ENCODE measurements around the gene FAM221B.
A peak's percentile ranks its signal among the peaks of the same experiment; 100 is the strongest.

FAM221B gene

GRCh38 chr9:35800530-35800929 is 28.0 kb downstream of the FAM221B start:
- intact Hi-C loops (cut with micrococcal nuclease): no loop called here

GRCh38 chr9:35798658-35799374 is 29.7 kb downstream of the FAM221B start:
- Mint-ChIP-seq H3K27me3 (peaks cover 9% of the 10 kb centered on the region), H3K4me1 (ENCODE audit: low read depth) (peaks cover 15% of the 10 kb centered on the region), H3K4me3 (no peak overlapping the region), H3K27ac (no peak overlapping the region), H3K9me3 (no peaks in the 10 kb centered on the region), H3K36me3 (ENCODE audit: low read depth) (no peaks in the 10 kb centered on the region)
- intact Hi-C loops (cut with micrococcal nuclease): no loop called here

More at GRCh38 chr9:35800530-35800929, 28.0 kb downstream of the FAM221B start:
- Mint-ChIP-seq H3K4me3 (no peak overlapping the region), H3K36me3 (ENCODE audit: low read depth) (no peaks in the 10 kb centered on the region), H3K27me3 (peaks cover 17% of the 10 kb centered on the region), H3K9me3 (no peaks in the 10 kb centered on the region), H3K4me1 (ENCODE audit: low read depth) (peaks cover 13% of the 10 kb centered on the region), H3K27ac (no peak overlapping the region)

- intact Hi-C loops (cut with micrococcal nuclease): no loop called here
- Mint-ChIP-seq H3K27me3 (peaks cover 15% of the 10 kb centered on the region), H3K9me3 (no peaks in the 10 kb centered on the region), H3K4me3 (no peak overlapping the region), H3K27ac (no peak overlapping the region), H3K36me3 (ENCODE audit: low read depth) (no peaks in the 10 kb centered on the region), H3K4me1 (ENCODE audit: low read depth) (peaks cover 15% of the 10 kb centered on the region)
These were observed 31.0 kb downstream of the FAM221B start for GRCh38 chr9:35797311-35798109.

- intact Hi-C loops (cut with micrococcal nuclease): no loop called here
- Mint-ChIP-seq H3K4me3 (no peak overlapping the region), H3K27ac (no peak overlapping the region), H3K36me3 (ENCODE audit: low read depth) (no peaks in the 10 kb centered on the region), H3K4me1 (ENCODE audit: low read depth) (peaks cover 21% of the 10 kb centered on the region), H3K9me3 (no peaks in the 10 kb centered on the region), H3K27me3 (peaks cover 24% of the 10 kb centered on the region)
These were observed 32.8 kb downstream of the FAM221B start for GRCh38 chr9:35795695-35796094.

GRCh38 chr9:35793461-35793860 is 35.1 kb downstream of the FAM221B start:
- Mint-ChIP-seq H3K27ac (no peak overlapping the region), H3K27me3 (peaks cover 25% of the 10 kb centered on the region), H3K36me3 (ENCODE audit: low read depth) (no peaks in the 10 kb centered on the region), H3K9me3 (no peaks in the 10 kb centered on the region), H3K4me1 (ENCODE audit: low read depth) (peaks cover 25% of the 10 kb centered on the region), H3K4me3 (no peak overlapping the region)
- intact Hi-C loops (cut with micrococcal nuclease): no loop called here

GRCh38 chr9:35792826-35793225 is 35.7 kb downstream of the FAM221B start:
- no peak overlapping the region for H3K4me3 Mint-ChIP-seq
- peaks cover 25% of the 10 kb centered on the region for H3K4me1 Mint-ChIP-seq (ENCODE audit: low read depth)
- peaks cover 25% of the 10 kb centered on the region for H3K27me3 Mint-ChIP-seq
- no peak overlapping the region for H3K27ac Mint-ChIP-seq
- no peaks in the 10 kb centered on the region for H3K36me3 Mint-ChIP-seq (ENCODE audit: low read depth)
- intact Hi-C loops (cut with micrococcal nuclease): no loop called here
- no peaks in the 10 kb centered on the region for H3K9me3 Mint-ChIP-seq

GRCh38 chr9:35792024-35792813 is 36.3 kb downstream of the FAM221B start:
- intact Hi-C loops (cut with micrococcal nuclease): no loop called here
- no peak overlapping the region for H3K4me3 Mint-ChIP-seq
- no peaks in the 10 kb centered on the region for H3K9me3 Mint-ChIP-seq
- no peak overlapping the region for H3K27ac Mint-ChIP-seq
- H3K36me3 Mint-ChIP-seq (ENCODE audit: low read depth): no peaks in the 10 kb centered on the region
- H3K4me1 Mint-ChIP-seq (ENCODE audit: low read depth): peaks cover 31% of the 10 kb centered on the region
- H3K27me3 Mint-ChIP-seq: peaks cover 25% of the 10 kb centered on the region

GRCh38 chr9:35791297-35791921 is 37.1 kb downstream of the FAM221B start, which contains the start of gene NPR2:
TSS of gene NPR2 (plus strand) at chr9:35791591. CDS start at chr9:35792409, 818 bp downstream.
- H3K27ac Mint-ChIP-seq: peak within 1 kb of the TSS; percentile 18
- no peaks in the 10 kb centered on the region for H3K9me3 Mint-ChIP-seq
- H3K27me3 Mint-ChIP-seq: peaks cover 25% of the 10 kb centered on the region
- no peaks in the 10 kb centered on the region for H3K36me3 Mint-ChIP-seq (ENCODE audit: low read depth)
- intact Hi-C loops (cut with micrococcal nuclease): no loop called here
- peaks cover 26% of the 10 kb centered on the region for H3K4me1 Mint-ChIP-seq (ENCODE audit: low read depth)
- H3K4me3 Mint-ChIP-seq: peak within 1 kb of the TSS; percentile 70

- intact Hi-C loops (cut with micrococcal nuclease): loop anchor here (1.0 kb wide), 2 partner anchors 36 to 92 kb away; no protein-coding TSS in a partner anchor
- no peaks in the 10 kb centered on the region for H3K9me3 Mint-ChIP-seq
- peaks cover 25% of the 10 kb centered on the region for H3K4me1 Mint-ChIP-seq (ENCODE audit: low read depth)
- H3K36me3 Mint-ChIP-seq (ENCODE audit: low read depth): no peaks in the 10 kb centered on the region
- peak overlapping the region; percentile 18 for H3K27ac Mint-ChIP-seq
- peak overlapping the region; percentile 70 for H3K4me3 Mint-ChIP-seq
- H3K27me3 Mint-ChIP-seq: peaks cover 25% of the 10 kb centered on the region
These were observed 37.9 kb downstream of the FAM221B start for GRCh38 chr9:35790385-35791296.

- H3K4me3 Mint-ChIP-seq: no peak overlapping the region
- H3K27ac Mint-ChIP-seq: no peak overlapping the region
- H3K27me3 Mint-ChIP-seq: peaks cover 25% of the 10 kb centered on the region
- no peaks in the 10 kb centered on the region for H3K9me3 Mint-ChIP-seq
- H3K4me1 Mint-ChIP-seq (ENCODE audit: low read depth): peaks cover 25% of the 10 kb centered on the region
- H3K36me3 Mint-ChIP-seq (ENCODE audit: low read depth): no peaks in the 10 kb centered on the region
- intact Hi-C loops (cut with micrococcal nuclease): loop anchor here (1.0 kb wide), 2 partner anchors 36 to 92 kb away; no protein-coding TSS in a partner anchor
These were observed 38.5 kb downstream of the FAM221B start for GRCh38 chr9:35790025-35790384.

GRCh38 chr9:35789541-35789940 is 39.0 kb downstream of the FAM221B start:
- intact Hi-C loops (cut with micrococcal nuclease): no loop called here
- Mint-ChIP-seq H3K27me3 (peaks cover 25% of the 10 kb centered on the region), H3K4me1 (ENCODE audit: low read depth) (peaks cover 22% of the 10 kb centered on the region), H3K27ac (no peak overlapping the region), H3K9me3 (no peaks in the 10 kb centered on the region), H3K36me3 (ENCODE audit: low read depth) (no peaks in the 10 kb centered on the region), H3K4me3 (no peak overlapping the region)

GRCh38 chr9:35783418-35783817 is 45.1 kb downstream of the FAM221B start:
- Mint-ChIP-seq H3K9me3 (no peaks in the 10 kb centered on the region), H3K27me3 (peaks cover 1% of the 10 kb centered on the region), H3K4me1 (ENCODE audit: low read depth) (peaks cover 8% of the 10 kb centered on the region), H3K4me3 (no peak overlapping the region), H3K36me3 (ENCODE audit: low read depth) (no peaks in the 10 kb centered on the region), H3K27ac (no peak overlapping the region)
- intact Hi-C loops (cut with micrococcal nuclease): no loop called here

- Mint-ChIP-seq H3K9me3 (no peaks in the 10 kb centered on the region), H3K27ac (no peak overlapping the region), H3K36me3 (ENCODE audit: low read depth) (no peaks in the 10 kb centered on the region), H3K27me3 (peaks cover 1% of the 10 kb centered on the region), H3K4me3 (no peak overlapping the region), H3K4me1 (ENCODE audit: low read depth) (peaks cover 3% of the 10 kb centered on the region)
- intact Hi-C loops (cut with micrococcal nuclease): no loop called here
These were observed 47.5 kb downstream of the FAM221B start for GRCh38 chr9:35781066-35781465.

All from dendritic cell treated with granulocyte-macrophage colony-stimulating factor and Interleukin-4, amounts not matched to agents 40 ng/mL and 50 ng/mL, for 4 days (primary cell).